DMS79 (cell line): ENCODE data around the gene ZNF775.

ENCODE experiments used
- DNase-seq: peaks from one replicate; lab custom pipeline; 2025; lab: John Stamatoyannopoulos, UW

The ZNF775 gene

GRCh38 chr7:150412518-150413488, 33.7 kb downstream of the ZNF775 start:
- no peak for DNase-seq

- no peak for DNase-seq
Observed at GRCh38 chr7:150413640-150414081, 34.5 kb downstream of the ZNF775 start.

DNA sequence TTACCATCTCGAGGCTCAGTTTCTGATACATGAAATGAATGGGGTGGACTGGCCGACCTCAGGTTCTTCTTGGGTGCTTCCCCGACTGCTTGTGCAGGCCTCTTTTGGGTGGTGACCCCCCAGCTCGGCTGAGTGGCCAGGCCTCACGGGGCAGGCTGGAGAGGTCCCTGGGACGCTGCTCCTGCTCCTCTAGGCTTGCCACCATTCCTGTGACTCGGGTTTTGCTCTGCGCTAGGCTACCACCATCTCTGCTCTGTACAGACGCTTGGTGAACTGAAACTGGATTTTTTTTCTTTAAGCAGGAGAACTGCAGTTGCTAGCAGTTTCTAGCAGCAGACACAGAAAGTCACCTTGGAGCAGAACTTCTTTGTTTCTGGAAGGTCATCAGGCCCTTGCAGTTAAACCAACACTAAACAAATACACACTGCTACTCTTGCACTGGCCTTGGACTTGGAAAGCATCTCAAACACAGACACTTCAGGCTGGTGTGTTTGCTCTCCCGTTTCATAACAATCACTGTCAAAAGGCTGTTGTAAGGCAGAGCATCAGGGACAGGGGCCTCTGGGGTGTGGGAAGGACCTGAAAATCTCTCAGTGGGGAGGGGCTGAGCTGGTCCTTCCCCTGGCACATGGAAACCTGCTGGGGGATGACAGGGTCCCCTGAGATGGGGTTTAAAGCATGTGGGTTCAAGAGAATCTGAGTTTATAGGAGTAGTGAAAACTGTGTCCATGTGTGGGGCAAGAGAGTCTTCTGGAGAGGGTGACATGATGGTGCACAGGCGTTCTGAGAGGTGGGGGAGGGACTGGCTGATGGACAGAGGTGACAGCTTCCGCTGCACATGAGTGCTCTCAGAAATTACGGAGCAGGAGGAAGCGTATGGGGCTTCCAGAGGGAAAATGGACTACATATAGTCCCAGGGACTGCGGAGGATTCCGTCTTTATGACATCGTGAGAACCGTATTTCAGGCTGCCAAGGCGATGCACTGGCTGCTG, 36.3 kb downstream of the ZNF775 start:
- no peak for DNase-seq

GRCh38 chr7:150417239-150417638, 38.1 kb downstream of the ZNF775 start:
- DNase-seq, result no peak

DNA sequence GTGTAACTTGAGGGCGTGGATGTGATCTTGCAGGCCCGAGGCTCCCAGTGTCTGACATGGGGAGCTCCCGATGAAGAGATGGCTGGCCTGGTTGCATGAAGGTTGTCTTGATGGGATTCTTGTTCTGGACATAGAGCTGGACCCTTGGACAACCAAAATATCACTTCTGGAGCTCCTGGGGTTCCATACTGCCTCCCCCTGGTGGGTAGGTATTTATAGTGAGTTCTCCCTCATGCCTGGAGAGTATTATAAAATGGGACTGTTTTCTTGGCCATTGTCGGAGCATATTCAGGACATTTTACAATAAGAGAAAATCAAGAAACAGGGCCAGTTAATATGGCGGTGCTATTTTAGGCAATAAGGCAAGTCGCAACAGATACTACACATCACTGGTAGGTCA, 38.7 kb downstream of the ZNF775 start:
- DNase-seq, result no peak

DNA sequence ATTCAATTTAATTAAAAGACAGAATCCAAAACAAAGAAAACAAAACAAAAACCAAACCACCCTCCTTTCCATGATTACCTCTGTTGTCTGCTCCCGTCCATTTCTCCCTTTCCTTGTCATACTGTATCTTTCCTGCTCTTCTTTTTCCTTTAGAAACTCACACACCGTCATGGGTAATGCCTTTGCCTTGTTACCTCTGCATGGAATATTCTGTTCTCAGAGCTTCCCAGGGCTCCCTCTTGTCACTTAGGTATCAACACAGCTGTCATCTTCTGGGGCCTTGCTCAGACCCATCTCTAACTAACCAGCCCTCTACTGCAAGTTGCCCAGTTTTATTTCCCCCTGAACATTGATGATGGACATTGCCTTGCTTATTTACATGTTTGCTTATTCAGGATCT, 41.1 kb downstream of the ZNF775 start:
- no peak for DNase-seq

- DNase-seq, result peak; percentile 6
Observed at GRCh38 chr7:150420987-150421674, 42.0 kb downstream of the ZNF775 start.

GRCh38 chr7:150421831-150422230, 42.7 kb downstream of the ZNF775 start:
- no peak for DNase-seq

DNA sequence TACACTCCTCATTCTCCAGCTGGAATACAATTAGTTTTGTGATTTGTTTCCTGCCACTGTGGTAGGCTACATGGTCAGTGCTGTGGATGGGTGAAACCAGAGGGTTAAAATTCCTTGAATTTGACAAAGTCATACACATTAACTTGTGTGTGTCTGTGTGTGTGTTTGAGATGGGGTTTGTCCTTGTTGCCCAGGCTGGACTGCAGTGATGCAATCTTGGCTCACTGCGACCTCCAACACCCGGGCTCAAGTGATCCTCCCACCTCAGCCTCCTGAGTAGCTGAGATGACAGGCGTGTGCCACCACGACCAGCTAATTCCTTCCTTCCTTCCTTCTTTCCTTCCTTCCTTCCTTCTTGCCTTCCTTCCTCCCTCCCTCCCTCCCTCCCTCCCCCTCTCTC, 46.5 kb downstream of the ZNF775 start:
- DNase-seq, result no peak

GRCh38 chr7:150428671-150429451, 49.7 kb downstream of the ZNF775 start:
- DNase-seq, result no peak

- DNase-seq, result no peak
Observed at GRCh38 chr7:150429699-150430098, 50.6 kb downstream of the ZNF775 start.

DNA sequence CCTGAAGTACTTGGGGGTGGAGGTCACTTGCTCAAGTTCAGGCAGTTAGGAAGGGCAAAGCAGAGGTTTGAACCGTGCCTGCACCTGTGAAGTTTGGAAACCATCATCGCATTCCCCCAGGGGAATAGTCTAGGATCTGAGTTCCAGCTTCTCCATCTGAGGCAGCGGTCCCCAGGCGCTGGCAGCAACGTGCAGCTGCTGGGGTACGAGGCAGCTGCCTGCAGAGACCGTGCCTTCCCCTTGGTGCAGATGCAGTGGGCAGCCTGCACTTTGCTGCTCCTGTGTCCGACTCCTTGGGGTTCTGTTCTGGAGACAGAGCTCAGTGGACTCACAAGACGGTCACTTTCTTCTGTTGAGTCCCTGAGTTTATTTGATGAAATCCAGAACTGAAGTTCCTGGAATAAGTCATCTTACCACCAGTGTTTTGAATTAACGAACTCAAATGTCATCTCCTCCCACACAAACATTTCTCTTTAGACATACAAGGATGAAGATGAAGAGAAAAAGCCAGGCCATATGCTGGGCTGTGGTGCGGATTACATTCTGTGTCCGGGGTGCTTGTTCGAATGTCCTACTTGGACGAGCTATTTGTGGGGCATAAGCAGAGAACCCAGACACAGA, 51.4 kb downstream of the ZNF775 start:
- DNase-seq, result no peak

GRCh38 chr7:150431839-150432658, 52.9 kb downstream of the ZNF775 start:
- DNase-seq, result no peak

GRCh38 chr7:150432915-150433892, 54.1 kb downstream of the ZNF775 start:
- DNase-seq, result no peak

- no peak for DNase-seq
Observed at GRCh38 chr7:150434240-150434639, 55.1 kb downstream of the ZNF775 start.

GRCh38 chr7:150435047-150435389, 55.9 kb downstream of the ZNF775 start:
- no peak for DNase-seq

GRCh38 chr7:150435390-150436073, 56.4 kb downstream of the ZNF775 start:
- DNase-seq, result no peak

- DNase-seq, result no peak
Observed at GRCh38 chr7:150439967-150440366, 60.8 kb downstream of the ZNF775 start.
